Neuronal stem cell (in vitro differentiated cells): ENCODE measurements around the gene CELF4.
A peak's percentile ranks its signal among the peaks of the same experiment; 100 is the strongest.

Experiments used
- DNase-seq: peaks from one replicate; pipeline ENCODE4 v3.0.0-alpha.2; 2013; ENCODE audit warnings: low spot score
- H2AFZ ChIP-seq: one replicate; pipeline ENCODE4 v1.6.1; 2013; ENCODE audit warnings: mild to moderate bottlenecking, low read length, inconsistent platforms
- H2AK5ac ChIP-seq: 2 replicates; pipeline ENCODE4 v1.6.1; 2013; ENCODE audit warnings: low read depth, mild to moderate bottlenecking, inconsistent platforms, low read length, moderate library complexity, mixed read lengths
- H2BK120ac ChIP-seq: 2 replicates; pipeline ENCODE4 v1.6.1; 2013; ENCODE audit warnings: low read depth, mild to moderate bottlenecking, inconsistent platforms, low read length, moderate library complexity, mixed read lengths
- H2BK12ac ChIP-seq: one replicate; pipeline ENCODE4 v1.6.1; 2013; ENCODE audit warnings: low read length, inconsistent platforms
- H2BK15ac ChIP-seq: 2 replicates; pipeline ENCODE4 v1.6.1; 2013; ENCODE audit warnings: mild to moderate bottlenecking, low read length, inconsistent platforms, mixed read lengths
- H2BK5ac ChIP-seq: one replicate; pipeline ENCODE4 v1.6.1; 2013; ENCODE audit warnings: inconsistent platforms, mild to moderate bottlenecking, low read length, moderate library complexity
- H3K14ac ChIP-seq: one replicate; pipeline ENCODE4 v1.6.1; 2013; ENCODE audit warnings: low read length, inconsistent platforms
- H3K18ac ChIP-seq: 2 replicates; pipeline ENCODE4 v1.6.1; 2013; ENCODE audit warnings: low read length, inconsistent platforms
- H3K23ac ChIP-seq: 2 replicates; pipeline ENCODE4 v1.6.1; 2013; ENCODE audit warnings: low read depth, mild to moderate bottlenecking, mixed read lengths, low read length, inconsistent platforms; ENCODE audit not compliant: poor library complexity
- H3K27ac ChIP-seq: replicated peaks from 3 replicates; pipeline ENCODE4 v1.5.1; 2013; ENCODE audit warnings: low read length, inconsistent platforms
- H3K27me3 ChIP-seq, 3 experiments: 2 replicates each; pipeline ENCODE4 v1.6.1; 2013; ENCODE audit warnings: low read length in 3 of 3, mild to moderate bottlenecking in 2 of 3, inconsistent platforms in 1 of 3, low read depth in 1 of 3, mixed read lengths in 1 of 3, moderate library complexity in 1 of 3; ENCODE audit not compliant: control insufficient read depth in 3 of 3, insufficient read depth in 3 of 3
- H3K36me3 ChIP-seq, 2 donors: replicated peaks in 1 of 2; 2 replicates each; pipeline ENCODE4 v1.6.1; 2013; ENCODE audit warnings: low read length in 2 of 2; ENCODE audit not compliant: control insufficient read depth in 2 of 2, insufficient read depth in 2 of 2
- H3K4ac ChIP-seq: 2 replicates; pipeline ENCODE4 v1.6.1; 2013; ENCODE audit warnings: inconsistent platforms, mild to moderate bottlenecking, low read length, moderate library complexity
- H3K4me1 ChIP-seq, 2 donors: 1 replicate in 1 of 2; 2 replicates in 1 of 2; pipeline ENCODE4 v1.6.1; 2013; ENCODE audit warnings: low read length in 2 of 2, low read depth in 1 of 2; ENCODE audit not compliant: control insufficient read depth in 2 of 2, insufficient read depth in 1 of 2
- H3K4me2 ChIP-seq: one replicate; pipeline ENCODE4 v1.6.1; 2013; ENCODE audit warnings: mild to moderate bottlenecking, low read length, inconsistent platforms; ENCODE audit not compliant: insufficient read depth, poor library complexity, severe bottlenecking
- H3K4me3 ChIP-seq, 2 donors: 2 replicates each; pipeline ENCODE4 v1.5.1; 2013; ENCODE audit warnings: low read length in 2 of 2, mild to moderate bottlenecking in 2 of 2, inconsistent platforms in 1 of 2, moderate library complexity in 1 of 2
- H3K79me1 ChIP-seq: one replicate; pipeline ENCODE4 v1.6.1; 2013; ENCODE audit warnings: low read depth, mild to moderate bottlenecking, inconsistent platforms, low read length, moderate library complexity
- H3K9ac ChIP-seq: one replicate; pipeline ENCODE4 v1.6.1; 2013; ENCODE audit warnings: mild to moderate bottlenecking, low read depth, low read length, inconsistent platforms; ENCODE audit not compliant: poor library complexity
- H3K9me3 ChIP-seq, 2 donors: replicated peaks in 1 of 2; 2 replicates each; pipeline versions ENCODE3 to v1.6.1; 2013; ENCODE audit warnings: low read length in 2 of 2, mild to moderate bottlenecking in 2 of 2, inconsistent platforms in 1 of 2, low read depth in 1 of 2, mixed read lengths in 1 of 2, moderate library complexity in 1 of 2; ENCODE audit not compliant: control insufficient read depth in 2 of 2, insufficient read depth in 1 of 2
- H4K8ac ChIP-seq: one replicate; pipeline ENCODE4 v1.6.1; 2013; ENCODE audit warnings: low read depth, mild to moderate bottlenecking, inconsistent platforms, low read length, moderate library complexity
- H4K91ac ChIP-seq: one replicate; pipeline ENCODE4 v1.6.1; 2013; ENCODE audit warnings: low read length, low read depth, mild to moderate bottlenecking, inconsistent platforms; ENCODE audit not compliant: poor library complexity
- WGBS, 2 donors: extraction: QIAGEN DNeasy Blood & Tissue Kit; methylation state at CpG; one replicate each; pipeline ENCODE4 v1.1.7; 2013; ENCODE audit warnings: missing lambda C conversion rate in 2 of 2, mixed read lengths in 1 of 2; ENCODE audit not compliant: insufficient read length in 2 of 2, insufficient replicate concordance in 1 of 2; ENCODE audit errors: extremely low coverage in 2 of 2; 5-methylcytosine and 5-hydroxymethylcytosine counted together

The CELF4 gene

DNA sequence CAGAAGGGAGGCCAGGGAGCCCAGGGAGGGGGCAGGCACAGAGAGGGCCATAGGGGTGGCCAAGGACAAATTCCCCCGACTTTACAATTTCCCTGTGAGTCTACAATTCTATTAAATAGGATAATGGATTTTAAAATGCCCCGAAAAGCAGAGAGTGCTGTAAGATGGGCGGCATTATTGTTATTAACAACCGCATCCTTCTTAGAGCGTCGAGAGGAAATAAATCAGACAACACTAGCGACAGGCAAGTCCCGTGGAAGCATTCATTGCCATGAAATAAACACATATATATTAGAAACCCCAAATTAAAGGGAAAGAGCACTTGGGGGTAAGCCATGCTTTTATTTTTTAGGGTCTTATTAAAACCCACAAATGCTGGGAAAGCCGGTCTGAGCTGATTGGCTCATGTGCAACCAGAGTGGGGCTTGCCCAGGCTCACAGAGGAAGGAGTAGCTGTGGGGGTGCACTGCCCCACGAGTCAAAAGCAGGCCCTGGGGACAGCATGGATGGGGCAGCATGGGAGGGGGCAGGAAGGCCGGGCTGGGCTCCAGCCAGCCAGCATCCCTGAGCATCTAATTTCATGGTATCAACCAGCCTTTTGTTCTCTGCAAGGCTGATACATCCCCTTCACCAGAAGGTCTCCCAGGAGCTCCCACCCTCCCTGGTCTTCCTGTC is 187.1 kb downstream of the CELF4 start:
- H3K18ac ChIP-seq, result peak overlapping the region; percentile 76

DNA sequence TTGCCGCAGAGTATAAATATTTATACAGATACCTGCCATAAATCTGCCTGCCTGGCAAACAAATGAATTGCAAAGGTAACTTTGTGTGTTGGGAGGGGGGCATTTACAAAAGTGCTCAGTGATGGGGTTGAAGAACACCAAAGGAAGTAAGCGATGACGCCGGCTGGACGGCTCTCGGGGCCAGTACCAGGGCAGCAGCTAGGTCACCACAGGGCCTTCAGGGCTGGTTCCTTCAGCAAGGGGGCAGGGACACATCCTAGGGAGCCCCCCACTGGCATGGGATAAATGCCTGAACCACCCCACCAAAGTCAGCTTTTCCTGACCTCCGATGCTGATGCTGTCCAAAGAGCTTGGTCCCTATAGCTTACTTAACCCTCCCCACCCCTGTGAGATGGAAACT is 190.4 kb downstream of the CELF4 start:
- H2AK5ac ChIP-seq, result no peak overlapping the region
- no peak for DNase-seq
- H3K18ac ChIP-seq, result no peak overlapping the region
- peaks cover 0 to 29% (median 2%) of the 10 kb centered on the region in 3 experiments for H3K27me3 ChIP-seq
- H2BK12ac ChIP-seq, result no peak overlapping the region
- no peaks in the 10 kb centered on the region for H3K79me1 ChIP-seq
- H3K27ac ChIP-seq, result no peak overlapping the region
- no peak overlapping the region for H2BK5ac ChIP-seq
- H3K14ac ChIP-seq, result no peak overlapping the region
- H2BK15ac ChIP-seq, result no peak overlapping the region
- H4K8ac ChIP-seq, result no peak overlapping the region
- no peaks in the 10 kb centered on the region for H3K36me3 ChIP-seq
- no peak overlapping the region for H2AFZ ChIP-seq
- peaks cover 0 to 3% of the 10 kb centered on the region in 2 donors for H3K4me1 ChIP-seq
- no CpG with 5 or more reads among the region's 7 CpGs for WGBS, 2 donors
- H2BK120ac ChIP-seq, result no peak overlapping the region
- no peak overlapping the region for H3K4me3 ChIP-seq
- H4K91ac ChIP-seq, result no peak overlapping the region
- no peak overlapping the region for H3K4me2 ChIP-seq
- no peak overlapping the region for H3K23ac ChIP-seq
- no peak overlapping the region for H3K4ac ChIP-seq
- no peak overlapping the region for H3K9ac ChIP-seq
- no peaks in the 10 kb centered on the region for H3K9me3 ChIP-seq

More for the DNA sequence above, 187.1 kb downstream of the CELF4 start:
- Histone ChIP-seq H2BK120ac (peak overlapping the region; percentile 27), H2BK15ac (peak overlapping the region; percentile 35), H3K27me3 (peaks cover 0 to 33% (median 2%) of the 10 kb centered on the region in 3 experiments), H3K23ac (peak overlapping the region; percentile 27), H3K9me3 (no peaks in the 10 kb centered on the region), H3K36me3 (no peaks in the 10 kb centered on the region), H3K79me1 (no peaks in the 10 kb centered on the region), H3K4ac (no peak overlapping the region), H4K91ac (peak overlapping the region; percentile 8), H3K14ac (no peak overlapping the region), H3K4me3 (no peak overlapping the region), H3K27ac (no peak overlapping the region), H3K4me2 (no peak overlapping the region), H4K8ac (no peak overlapping the region), H2AFZ (no peak overlapping the region), H3K4me1 (peaks cover 0 to 3% of the 10 kb centered on the region in 2 donors), H3K9ac (no peak overlapping the region), H2AK5ac (peak overlapping the region; percentile 47), H2BK5ac (no peak overlapping the region), H2BK12ac (peak overlapping the region; percentile 25)
- no peak for DNase-seq
- no CpG with 5 or more reads among the region's 11 CpGs for WGBS, 2 donors

DNA sequence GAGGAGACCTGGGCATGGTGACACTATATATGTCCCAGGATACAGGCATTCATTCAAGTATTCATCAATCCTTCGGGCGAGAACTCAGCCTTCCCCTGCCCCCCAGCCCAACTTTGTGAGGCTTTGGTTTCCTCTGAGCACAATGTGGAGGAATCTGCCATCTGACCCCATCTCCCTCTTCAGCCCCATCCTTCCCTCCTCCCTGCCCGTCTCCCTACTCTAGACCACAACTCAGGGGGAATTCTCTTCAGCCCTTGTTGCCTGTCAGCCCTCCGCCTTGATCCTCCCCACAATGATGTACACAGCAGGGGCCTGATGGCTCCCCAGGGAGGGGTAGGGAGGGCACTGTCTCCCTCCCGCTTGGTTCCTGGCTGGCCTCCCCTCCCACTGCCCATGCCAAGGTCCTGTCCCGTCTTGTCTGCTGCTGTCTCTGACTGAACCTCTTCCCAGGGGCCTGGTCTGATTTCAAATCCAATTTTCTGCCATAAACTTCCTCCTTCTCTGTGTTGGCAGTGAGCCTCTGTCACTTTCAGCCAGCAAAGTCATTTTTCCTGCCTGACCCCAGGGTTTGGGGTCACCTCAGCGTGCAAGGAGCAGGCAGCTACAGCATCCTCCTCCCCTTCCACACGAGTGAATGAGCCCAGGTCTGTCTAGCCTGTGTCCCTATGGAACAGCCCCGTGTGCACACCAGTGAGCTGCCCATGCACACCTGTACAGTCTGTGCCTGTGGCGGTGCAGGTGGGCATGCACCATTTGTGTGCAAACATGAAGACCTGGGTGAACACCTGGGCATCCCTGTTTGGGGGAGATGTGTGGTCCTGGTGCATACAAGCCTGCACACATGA is 197.3 kb downstream of the CELF4 start:
- H2AK5ac ChIP-seq, result no peak overlapping the region
- H3K4me2 ChIP-seq, result no peak overlapping the region
- H3K4me1 ChIP-seq, result peaks cover 2 to 13% of the 10 kb centered on the region in 2 donors
- no peaks in the 10 kb centered on the region for H3K9me3 ChIP-seq
- H2BK12ac ChIP-seq, result peak overlapping the region; percentile 92
- H3K14ac ChIP-seq, result no peak overlapping the region
- whole genome bisulfite sequencing, 2 donors, result no CpG with 5 or more reads among the region's 10 CpGs
- peak overlapping the region; percentile 86 for H3K18ac ChIP-seq
- H2AFZ ChIP-seq, result no peak overlapping the region
- H3K79me1 ChIP-seq, result no peaks in the 10 kb centered on the region
- peaks cover 0 to 19% (median under 1%) of the 10 kb centered on the region in 3 experiments for H3K27me3 ChIP-seq
- H2BK5ac ChIP-seq, result peak overlapping the region; percentile 30
- H3K23ac ChIP-seq, result no peak overlapping the region
- H3K4ac ChIP-seq, result no peak overlapping the region
- H3K4me3 ChIP-seq, result no peak overlapping the region
- no peak overlapping the region for H4K8ac ChIP-seq
- H3K9ac ChIP-seq, result peak overlapping the region; percentile 75
- H3K36me3 ChIP-seq, result no peaks in the 10 kb centered on the region
- H2BK120ac ChIP-seq, result no peak overlapping the region
- no peak for DNase-seq
- no peak overlapping the region for H4K91ac ChIP-seq
- H3K27ac ChIP-seq, result no peak overlapping the region
- H2BK15ac ChIP-seq, result no peak overlapping the region

DNA sequence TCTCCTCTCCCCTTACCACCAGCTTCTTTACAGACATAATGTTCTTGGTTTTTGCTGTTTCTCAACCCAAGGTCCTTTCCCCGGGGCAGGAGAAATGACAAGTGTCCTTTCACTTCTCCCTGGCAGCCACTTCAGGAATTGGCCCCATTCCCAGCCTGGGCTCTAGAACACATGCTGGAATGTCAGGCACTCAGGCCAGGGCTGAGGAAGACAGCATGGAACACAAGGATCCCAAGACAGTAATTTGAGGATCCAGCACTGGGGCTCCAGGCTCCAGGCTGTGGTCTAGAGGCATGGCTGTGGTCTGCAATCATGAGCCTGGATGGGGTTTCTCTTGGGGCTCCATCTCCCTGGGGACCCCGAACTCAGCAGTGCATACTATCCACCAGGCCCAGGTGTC is 201.4 kb downstream of the CELF4 start:
- H2BK12ac ChIP-seq, result no peak overlapping the region
- no peak overlapping the region for H2AFZ ChIP-seq
- H3K9ac ChIP-seq, result no peak overlapping the region
- H3K4me3 ChIP-seq, result no peak overlapping the region
- no peaks in the 10 kb centered on the region for H3K36me3 ChIP-seq
- H3K9me3 ChIP-seq, result no peaks in the 10 kb centered on the region
- H3K79me1 ChIP-seq, result no peaks in the 10 kb centered on the region
- H3K27me3 ChIP-seq, result peaks cover 0 to 53% (median 22%) of the 10 kb centered on the region in 3 experiments
- no peak overlapping the region for H3K4ac ChIP-seq
- H3K27ac ChIP-seq, result no peak overlapping the region
- H3K23ac ChIP-seq, result no peak overlapping the region
- DNase-seq, result no peak
- H2BK5ac ChIP-seq, result no peak overlapping the region
- H3K4me1 ChIP-seq, result peaks cover 2 to 25% of the 10 kb centered on the region in 2 donors
- no peak overlapping the region for H4K91ac ChIP-seq
- no peak overlapping the region for H3K14ac ChIP-seq
- no peak overlapping the region for H2AK5ac ChIP-seq
- peak overlapping the region; percentile 7 for H3K18ac ChIP-seq
- H4K8ac ChIP-seq, result no peak overlapping the region
- H2BK15ac ChIP-seq, result no peak overlapping the region
- no peak overlapping the region for H2BK120ac ChIP-seq
- no CpG with 5 or more reads among the region's 2 CpGs for WGBS, 2 donors
- no peak overlapping the region for H3K4me2 ChIP-seq
